Endothelial cell (in vitro differentiated cells): ENCODE results near the gene CENPB. TPM values are rescaled to one million over a fixed set of nuclear protein-coding genes. Genes with fewer than 3 reads are reported as not detected.

Source experiments
- DNase-seq: peaks from one replicate; pipeline ENCODE4 v3.0.0; 2021; ENCODE audit warnings: low spot score
- H3K27ac Mint-ChIP-seq: one replicate; pipeline ENCODE4 v1.8.0; 2021; ENCODE audit warnings: mixed read lengths, inconsistent platforms; ENCODE audit not compliant: unreplicated experiment
- H3K27me3 Mint-ChIP-seq: one replicate; pipeline ENCODE4 v1.8.0; 2021; ENCODE audit warnings: mild to moderate bottlenecking, moderate library complexity, mixed read lengths, inconsistent platforms; ENCODE audit not compliant: unreplicated experiment
- H3K36me3 Mint-ChIP-seq: one replicate; pipeline ENCODE4 v1.8.0; 2021; ENCODE audit warnings: mild to moderate bottlenecking, low read depth, mixed read lengths, inconsistent platforms; ENCODE audit not compliant: unreplicated experiment
- H3K4me1 Mint-ChIP-seq: one replicate; pipeline ENCODE4 v1.8.0; 2021; ENCODE audit warnings: mild to moderate bottlenecking, mixed read lengths, inconsistent platforms; ENCODE audit not compliant: unreplicated experiment
- H3K4me3 Mint-ChIP-seq: one replicate; pipeline ENCODE4 v1.8.0; 2021; ENCODE audit warnings: mild to moderate bottlenecking, mixed read lengths, inconsistent platforms; ENCODE audit not compliant: unreplicated experiment
- H3K9me3 Mint-ChIP-seq: one replicate; pipeline ENCODE4 v1.8.0; 2021; ENCODE audit warnings: mixed read lengths, inconsistent platforms; ENCODE audit not compliant: unreplicated experiment
- CTCF ChIP-seq: fragments of 200-600 bp; sonication (generic); IDR thresholded peaks from one replicate; pipeline ENCODE4 v1.5.0; 2021; ENCODE audit warnings: antibody characterized with exemption; ENCODE audit not compliant: unreplicated experiment
- total RNA-seq: library from RNA; stranded (reverse); fragmentation: NEBNext Ultra II Directional; extraction: Animal tissue kit (Norgen Biotek cat#: 25700); gene quantifications from one replicate; pipeline ENCODE4 v1.2.1, GENCODE V29; 2021; ENCODE audit not compliant: unreplicated experiment

CENPB gene
- total RNA-seq, 1 donor from 2014 or later, result 57.9 TPM

DNA sequence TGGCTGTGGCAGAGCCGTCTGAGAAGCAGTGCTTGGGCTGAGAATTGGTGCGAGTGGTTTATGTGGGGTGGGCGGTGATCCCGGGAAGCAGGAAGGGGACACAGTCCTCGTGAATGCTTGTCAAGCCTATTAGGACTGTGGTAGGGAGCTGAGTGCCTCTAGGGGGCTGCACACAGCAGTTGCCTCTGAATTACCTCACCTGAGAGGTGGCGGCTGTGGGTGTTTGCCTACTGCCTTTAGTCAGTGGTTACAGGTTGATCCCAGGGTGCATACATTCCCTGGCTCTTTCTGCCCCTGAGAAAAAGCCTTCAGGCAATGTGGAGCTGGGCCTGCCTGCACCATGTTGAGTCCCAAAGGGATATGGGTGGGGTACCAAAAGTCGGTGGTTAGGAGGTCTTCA, 39.0 kb upstream of the CENPB start:
- no peak for DNase-seq
- H3K4me3 Mint-ChIP-seq, result no peak overlapping the region

DNA sequence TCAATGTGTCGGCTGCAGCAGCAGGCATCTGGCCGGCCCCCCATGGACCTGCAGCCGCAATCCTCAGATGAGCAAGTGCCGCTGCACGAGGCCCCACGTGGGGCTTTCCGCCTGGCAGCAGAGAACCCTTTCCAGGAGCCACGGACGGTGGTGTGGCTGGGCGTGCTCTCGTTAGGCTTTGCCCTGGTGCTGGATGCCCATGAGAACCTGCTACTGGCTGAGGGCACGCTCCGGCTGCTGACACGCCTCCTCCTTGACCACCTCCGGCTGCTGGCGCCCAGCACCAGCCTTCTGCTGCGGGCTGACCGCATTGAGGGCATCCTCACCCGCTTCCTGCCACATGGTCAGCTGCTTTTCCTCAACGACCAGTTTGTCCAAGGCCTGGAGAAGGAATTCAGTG, 37.3 kb upstream of the CENPB start:
- DNase-seq, result no peak
- H3K27me3 Mint-ChIP-seq, result peaks cover 5% of the 10 kb centered on the region
- no peak overlapping the region for H3K27ac Mint-ChIP-seq
- H3K36me3 Mint-ChIP-seq, result peaks cover 7% of the 10 kb centered on the region
- no peak overlapping the region for H3K4me3 Mint-ChIP-seq
- H3K4me1 Mint-ChIP-seq, result peaks cover 12% of the 10 kb centered on the region
- no peaks in the 10 kb centered on the region for H3K9me3 Mint-ChIP-seq
- no peak for TF ChIP-seq CTCF

More for the DNA sequence above, 39.0 kb upstream of the CENPB start:
- H3K27me3 Mint-ChIP-seq, result peaks cover 5% of the 10 kb centered on the region
- H3K36me3 Mint-ChIP-seq, result peaks cover 7% of the 10 kb centered on the region
- TF ChIP-seq CTCF, result no peak
- H3K4me1 Mint-ChIP-seq, result peaks cover 4% of the 10 kb centered on the region
- H3K9me3 Mint-ChIP-seq, result no peaks in the 10 kb centered on the region
- H3K27ac Mint-ChIP-seq, result no peak overlapping the region

DNA sequence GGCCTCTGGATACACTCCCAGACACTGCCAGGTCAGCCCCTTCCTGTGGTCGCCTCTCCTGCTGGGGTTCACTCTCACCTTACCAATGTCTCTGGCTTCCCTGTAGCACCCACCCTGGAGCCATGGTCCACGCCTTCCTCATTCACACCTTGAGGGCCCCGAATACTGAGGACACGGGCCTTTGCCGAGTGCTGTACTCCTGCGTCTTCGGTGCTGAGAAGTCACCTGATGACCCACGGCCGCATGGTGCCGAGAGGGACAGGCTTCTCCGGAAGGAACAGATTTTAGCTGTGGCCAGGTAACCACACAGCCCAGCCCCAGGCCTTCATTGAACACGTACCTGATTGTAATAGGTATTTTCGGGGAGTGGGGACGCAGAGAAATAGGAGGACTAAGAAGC, 35.5 kb upstream of the CENPB start:
- peaks cover 14% of the 10 kb centered on the region for H3K4me1 Mint-ChIP-seq
- H3K4me3 Mint-ChIP-seq, result peak overlapping the region; percentile 68
- no peak for TF ChIP-seq CTCF
- H3K27ac Mint-ChIP-seq, result peak overlapping the region; percentile 37
- peaks cover 6% of the 10 kb centered on the region for H3K36me3 Mint-ChIP-seq
- peaks cover 5% of the 10 kb centered on the region for H3K27me3 Mint-ChIP-seq
- no peaks in the 10 kb centered on the region for H3K9me3 Mint-ChIP-seq
- DNase-seq, result no peak

GRCh38 chr20:3820901-3821727, 34.6 kb upstream of the CENPB start:
- Mint-ChIP-seq H3K36me3 (peaks cover 4% of the 10 kb centered on the region), H3K27ac (peak overlapping the region; percentile 97), H3K4me3 (peak overlapping the region; percentile 95), H3K4me1 (peaks cover 14% of the 10 kb centered on the region), H3K27me3 (peaks cover 8% of the 10 kb centered on the region), H3K9me3 (no peaks in the 10 kb centered on the region)
- TF ChIP-seq CTCF, result no peak
- no peak for DNase-seq
